Neural cell (in vitro differentiated cells): ENCODE measurements around the gene HMCN2. TPM values are rescaled to one million over a fixed set of nuclear protein-coding genes. Genes with fewer than 3 reads are reported as not detected.

ENCODE experiments used
- H2AFZ ChIP-seq: fragments of 200-600, 300-800 bp; sonication (generic), shearing (Covaris generic); 2 replicates; pipeline ENCODE4 v1.6.0; 2014; ENCODE audit warnings: low read depth, mild to moderate bottlenecking, antibody characterized with exemption, low read length, moderate library complexity
- H3F3A ChIP-seq: fragments of 200-600 bp; shearing (Covaris generic); 2 replicates; pipeline ENCODE4 v1.6.1; 2016; ENCODE audit warnings: mild to moderate bottlenecking, moderate library complexity, mixed read lengths, antibody characterized with exemption, low read length; ENCODE audit not compliant: insufficient read depth, poor library complexity, severe bottlenecking
- H3K27ac ChIP-seq: fragments of 200-600, 300-800 bp; sonication (generic), shearing (Covaris generic); 2 replicates; pipeline ENCODE4 v1.5.1; 2014; ENCODE audit warnings: mild to moderate bottlenecking, low read length, moderate library complexity
- H3K27me3 ChIP-seq: fragments of 300-800, 200-600 bp; sonication (generic), shearing (Covaris generic); 2 replicates; pipeline ENCODE4 v1.6.0; 2014; ENCODE audit warnings: mild to moderate bottlenecking, low read depth, low read length, moderate library complexity; ENCODE audit not compliant: insufficient read depth
- H3K36me3 ChIP-seq: fragments of 300-800, 200-600 bp; sonication (generic), shearing (Covaris generic); 2 replicates; pipeline ENCODE4 v1.5.1; 2014; ENCODE audit warnings: mild to moderate bottlenecking, antibody characterized with exemption, low read length, moderate library complexity; ENCODE audit not compliant: insufficient read depth
- H3K4me2 ChIP-seq: fragments of 300-800, 200-600 bp; sonication (generic), shearing (Covaris generic); 2 replicates; pipeline ENCODE4 v1.6.0; 2014; ENCODE audit warnings: mild to moderate bottlenecking, low read length
- H3K4me3 ChIP-seq: fragments of 300-800, 200-600 bp; sonication (generic), shearing (Covaris generic); 2 replicates; pipeline ENCODE4 v1.5.1; 2014; ENCODE audit warnings: mild to moderate bottlenecking, low read length, moderate library complexity
- H3K79me2 ChIP-seq: fragments of 200-600 bp; shearing (Covaris generic); replicated peaks from 2 replicates; pipeline ENCODE4 v1.6.0; 2014; ENCODE audit warnings: mild to moderate bottlenecking, low read length, moderate library complexity; ENCODE audit not compliant: insufficient read depth
- H3K9ac ChIP-seq: fragments of 300-800, 200-600 bp; sonication (generic), shearing (Covaris generic); 2 replicates; pipeline ENCODE4 v1.6.1; 2016; ENCODE audit warnings: mild to moderate bottlenecking, low read length, mixed read lengths
- H3K9me2 ChIP-seq: fragments of 200-600 bp; shearing (Covaris generic); 2 replicates; pipeline ENCODE4 v1.6.1; 2016; ENCODE audit warnings: mild to moderate bottlenecking, low read length, mixed read lengths; ENCODE audit not compliant: insufficient read depth
- H3K9me3 ChIP-seq: fragments of 200-600, 300-800 bp; sonication (generic), shearing (Covaris generic); 2 replicates; pipeline ENCODE4 v1.6.1; 2016; ENCODE audit warnings: mild to moderate bottlenecking, mixed run types, low read length, moderate library complexity, mixed read lengths
- H4K20me1 ChIP-seq: fragments of 200-600 bp; shearing (Covaris generic); 2 replicates; pipeline ENCODE4 v1.6.1; 2016; ENCODE audit warnings: mild to moderate bottlenecking, mixed run types; ENCODE audit not compliant: insufficient read depth
- CTCF ChIP-seq: fragments of 450-650 bp; IDR thresholded peaks from 2 replicates; pipeline ENCODE4 v1.5.1; 2014; ENCODE audit warnings: antibody characterized with exemption, mild to moderate bottlenecking, moderate library complexity; ENCODE audit not compliant: poor library complexity, severe bottlenecking
- EP300 ChIP-seq: fragments of 450-650 bp; conservative IDR thresholded peaks from 2 replicates; pipeline ENCODE4 v1.6.1; 2014; ENCODE audit warnings: antibody characterized with exemption, mild to moderate bottlenecking, moderate library complexity; ENCODE audit not compliant: poor library complexity, severe bottlenecking
- EZH2 ChIP-seq: fragments of 200-600, 300-800 bp; shearing (Covaris generic), sonication (generic); IDR thresholded peaks from 2 replicates; pipeline ENCODE4 v1.6.1; 2014; ENCODE audit warnings: antibody characterized with exemption, low read length, borderline replicate concordance, mild to moderate bottlenecking; ENCODE audit not compliant: insufficient read depth, poor library complexity, severe bottlenecking
- MXI1 ChIP-seq: fragments of 450-650 bp; conservative IDR thresholded peaks from 2 replicates; pipeline ENCODE4 v1.6.1; 2014; ENCODE audit warnings: antibody characterized with exemption, mild to moderate bottlenecking; ENCODE audit not compliant: poor library complexity, severe bottlenecking
- POLR2AphosphoS5 ChIP-seq: IDR thresholded peaks from 2 replicates; pipeline ENCODE4 v1.6.1; 2012
- RAD21 ChIP-seq: fragments of 450-650 bp; conservative IDR thresholded peaks from 2 replicates; pipeline ENCODE4 v1.6.1; 2014; ENCODE audit warnings: antibody characterized with exemption, mild to moderate bottlenecking, moderate library complexity
- REST ChIP-seq: IDR thresholded peaks from 2 replicates; pipeline ENCODE4 v1.6.1; 2012; ENCODE audit warnings: borderline replicate concordance
- SMC3 ChIP-seq: fragments of 450-650 bp; conservative IDR thresholded peaks from 2 replicates; pipeline ENCODE4 v1.6.1; 2014; ENCODE audit warnings: antibody characterized with exemption, mild to moderate bottlenecking, moderate library complexity; ENCODE audit not compliant: poor library complexity
- TAF1 ChIP-seq: IDR thresholded peaks from 2 replicates; pipeline ENCODE4 v1.6.1; 2012; ENCODE audit warnings: low read depth
- polyA plus RNA-seq: library from polyadenylated mRNA; depleted of rRNA; stranded (reverse); fragments of >200 nt; gene quantifications from 2 replicates; pipeline ENCODE4 v1.2.3, GENCODE V29; 2014

Gene HMCN2
- polyA plus RNA-seq, 1 donor from 2014 or later: 1.7 TPM

- H2AFZ ChIP-seq: no peak overlapping the region
- no peak overlapping the region for H3K9ac ChIP-seq
- H3K9me3 ChIP-seq: no peaks in the 10 kb centered on the region
- no peaks in the 10 kb centered on the region for H3K36me3 ChIP-seq
- H3K27ac ChIP-seq: no peak overlapping the region
- no peak overlapping the region for H3K4me3 ChIP-seq
- H4K20me1 ChIP-seq: no peaks in the 10 kb centered on the region
- no peak overlapping the region for H3K4me2 ChIP-seq
- H3K79me2 ChIP-seq: no peaks in the 10 kb centered on the region
- no peaks in the 10 kb centered on the region for H3F3A ChIP-seq
- H3K27me3 ChIP-seq: peaks cover 12% of the 10 kb centered on the region
- TF ChIP-seq EP300 (no peak), EZH2 (no peak), POLR2AphosphoS5 (no peak), REST (no peak), SMC3 (no peak), RAD21 (no peak), MXI1 (no peak), CTCF (no peak), TAF1 (no peak)
- no peaks in the 10 kb centered on the region for H3K9me2 ChIP-seq
These were observed 172.9 kb downstream of the HMCN2 start for GRCh38 chr9:130438382-130438981.

- H3K9ac ChIP-seq: no peak overlapping the region
- H3F3A ChIP-seq: no peaks in the 10 kb centered on the region
- no peak overlapping the region for H3K4me3 ChIP-seq
- peaks cover 26% of the 10 kb centered on the region for H3K27me3 ChIP-seq
- TF ChIP-seq SMC3 (no peak), TAF1 (no peak), EP300 (no peak), EZH2 (no peak)
- no peak overlapping the region for H3K27ac ChIP-seq
- H3K4me2 ChIP-seq: no peak overlapping the region
- no peaks in the 10 kb centered on the region for H3K9me3 ChIP-seq
- H3K9me2 ChIP-seq: no peaks in the 10 kb centered on the region
- no peaks in the 10 kb centered on the region for H3K36me3 ChIP-seq
- H4K20me1 ChIP-seq: no peaks in the 10 kb centered on the region
- no peak overlapping the region for H2AFZ ChIP-seq
- H3K79me2 ChIP-seq: no peaks in the 10 kb centered on the region
These were observed 175.5 kb downstream of the HMCN2 start for GRCh38 chr9:130441031-130441430.
